Endothelial cell of umbilical vein (primary cell): ENCODE measurements around the gene AQP2. TPM values are rescaled to one million over a fixed set of nuclear protein-coding genes. Genes with fewer than 3 reads are reported as not detected.

Experiments used
- BruUV-seq: library from RNA; stranded (reverse); fragments of 400-500 nt; replicated peaks from 2 replicates; lab custom pipeline; 2021; lab: Mats Ljungman, UMichigan
- CTCF ChIA-PET: fragments of 300-600, 350-600 bp; sonication (Branson Sonifier 250); formaldehyde crosslinking; loops from one replicate; lab custom pipeline; 2021; ENCODE audit warnings: antibody characterized with exemption, inconsistent platforms; lab: Charles Lee
- POLR2A ChIA-PET: fragments of 300-600, 350-600 bp; sonication (Branson Sonifier 250); formaldehyde crosslinking; loops from one replicate; lab custom pipeline; 2021; ENCODE audit warnings: antibody characterized with exemption, inconsistent platforms; lab: Charles Lee
- DNase-seq: peaks from one replicate; pipeline ENCODE4 v3.0.0-alpha.2; 2011; ENCODE audit warnings: low read depth, low spot score
- FAIRE-seq: peaks from 2 replicates; lab custom pipeline; 2011; peaks lifted over from hg19 to GRCh38; lab: Jason Lieb, UNC
- H2AFZ ChIP-seq: 2 replicates; pipeline ENCODE4 v1.6.0; 2012; ENCODE audit warnings: low read depth, low read length, control low read depth, inconsistent platforms
- H3K27ac ChIP-seq: 2 replicates; pipeline ENCODE4 v1.5.1; 2011; ENCODE audit warnings: low read depth, mild to moderate bottlenecking, control low read depth, low read length, moderate library complexity; ENCODE audit not compliant: insufficient read depth
- H3K27me3 ChIP-seq, 2 experiments: 2 replicates each; pipeline versions ENCODE4 v1.6.0 to v1.6.1; 2011; ENCODE audit warnings: low read length in 2 of 2, mixed read lengths in 1 of 2; ENCODE audit not compliant: control insufficient read depth in 2 of 2, insufficient read depth in 2 of 2
- H3K36me3 ChIP-seq, 2 experiments: 2 replicates in 1 of 2; 3 replicates in 1 of 2; pipeline ENCODE4 v1.5.1; 2011; ENCODE audit warnings: low read length in 2 of 2, mild to moderate bottlenecking in 1 of 2, moderate library complexity in 1 of 2; ENCODE audit not compliant: control insufficient read depth in 2 of 2, insufficient read depth in 2 of 2; ENCODE audit errors: extremely low read depth in 1 of 2
- H3K4me1 ChIP-seq: 3 replicates; pipeline ENCODE4 v1.5.1; 2011; ENCODE audit warnings: mild to moderate bottlenecking, low read length; ENCODE audit not compliant: control insufficient read depth, insufficient read depth; ENCODE audit errors: extremely low read depth
- H3K4me2 ChIP-seq: 2 replicates; pipeline ENCODE4 v1.6.1; 2011; ENCODE audit warnings: low read length, control low read depth, mixed read lengths; ENCODE audit not compliant: insufficient read depth
- H3K4me3 ChIP-seq, 3 experiments: fragments of 200-600 bp in 1 of 3; sonication (generic), shearing (Covaris generic) in 1 of 3; replicated peaks in 1 of 3; 2 replicates each; pipeline ENCODE4 v1.5.1; 2011 to 2016; ENCODE audit warnings: control low read depth in 3 of 3, low read length in 3 of 3, mild to moderate bottlenecking in 2 of 3, inconsistent platforms in 1 of 3, low read depth in 1 of 3, moderate library complexity in 1 of 3; ENCODE audit not compliant: insufficient read depth in 1 of 3
- H3K79me2 ChIP-seq: 2 replicates; pipeline ENCODE4 v1.6.0; 2012; ENCODE audit warnings: low read length, inconsistent platforms; ENCODE audit not compliant: control insufficient read depth, insufficient read depth
- H3K9ac ChIP-seq: replicated peaks from 2 replicates; pipeline ENCODE3; 2011; ENCODE audit warnings: low read length, control low read depth; ENCODE audit not compliant: insufficient read depth; ENCODE audit errors: extremely low read depth
- H3K9me1 ChIP-seq: replicated peaks from 3 replicates; pipeline ENCODE4 v1.6.0; 2011; ENCODE audit warnings: mild to moderate bottlenecking, low read length; ENCODE audit not compliant: control insufficient read depth, insufficient read depth; ENCODE audit errors: extremely low read depth
- H3K9me3 ChIP-seq: replicated peaks from 2 replicates; pipeline ENCODE4 v1.5.1; 2012; ENCODE audit warnings: low read length, inconsistent platforms; ENCODE audit not compliant: control insufficient read depth, insufficient read depth
- H4K20me1 ChIP-seq: replicated peaks from 2 replicates; pipeline ENCODE3; 2011; ENCODE audit warnings: mild to moderate bottlenecking, low read length; ENCODE audit not compliant: control insufficient read depth, insufficient read depth; ENCODE audit errors: extremely low read depth
- EZH2 ChIP-seq: IDR thresholded peaks from 2 replicates; pipeline ENCODE4 v1.6.1; 2012; ENCODE audit warnings: borderline replicate concordance, low read depth, mild to moderate bottlenecking, moderate library complexity, low read length, inconsistent platforms; ENCODE audit not compliant: severe bottlenecking
- FOS ChIP-seq: IDR thresholded peaks from 2 replicates; pipeline ENCODE4 v1.6.1; 2011; ENCODE audit warnings: mild to moderate bottlenecking, low read length, moderate library complexity, borderline replicate concordance; ENCODE audit not compliant: insufficient read depth
- GATA2 ChIP-seq: IDR thresholded peaks from 2 replicates; pipeline ENCODE4 v1.7.0; 2011; ENCODE audit warnings: low read depth, mild to moderate bottlenecking, moderate library complexity, mixed read lengths, low read length; ENCODE audit not compliant: insufficient read length, insufficient read depth
- JUN ChIP-seq: IDR thresholded peaks from 2 replicates; pipeline ENCODE4 v1.6.1; 2011; ENCODE audit warnings: borderline replicate concordance, low read depth; ENCODE audit not compliant: insufficient read length, insufficient read depth
- MYC ChIP-seq: IDR thresholded peaks from one replicate; pipeline ENCODE4 v1.6.1; 2011; ENCODE audit warnings: mild to moderate bottlenecking, low read depth, low read length
- POLR2A ChIP-seq: IDR thresholded peaks from 2 replicates; pipeline ENCODE4 v1.6.1; 2012; ENCODE audit warnings: low read depth, mild to moderate bottlenecking, control low read depth, low read length
- POLR2AphosphoS5 ChIP-seq: IDR thresholded peaks from 2 replicates; pipeline ENCODE4 v1.6.1; 2012; ENCODE audit warnings: low read depth, mild to moderate bottlenecking, control low read depth, low read length, moderate library complexity; ENCODE audit not compliant: insufficient read depth
- dilution Hi-C: fragments of 300-500 bp; cut with MboI; formaldehyde crosslinking; loops from one replicate; pipeline ENCODE4 v1.15.0; 2019; ENCODE audit warnings: low sequenced_read_pairs; ENCODE audit not compliant: extremely low pct_ligation_motif_present
- intact Hi-C: fragments of 100-400 bp; cut with micrococcal nuclease; formaldehyde crosslinking; loops from one replicate; pipeline ENCODE4 v1.10.0; 2022
- polyA plus RNA-seq, 4 experiments: library from polyadenylated mRNA; depleted of rRNA in 3 of 4; stranded (reverse) in 3 of 4; unstranded in 1 of 4; fragments of >200 nt; gene quantifications; 2 replicates each; pipeline versions ENCODE4 v1.2.1 to v1.2.3, GENCODE V29; 2011 to 2012; ENCODE audit warnings: missing spikeins in 1 of 4
- total RNA-seq: library from RNA; stranded (reverse); gene quantifications from 2 replicates; pipeline ENCODE4 v1.2.3, GENCODE V29; 2021
- TF ChIP-seq, protein P1 (sequence below), 2 donors: IDR thresholded peaks; 1 replicate in 1 of 2; 2 replicates in 1 of 2; pipeline ENCODE4 v1.5.1; 2011; ENCODE audit warnings: low read length in 2 of 2, mild to moderate bottlenecking in 2 of 2, moderate library complexity in 2 of 2, control low read depth in 1 of 2, inconsistent platforms in 1 of 2, low read depth in 1 of 2; ENCODE audit not compliant: insufficient read depth in 1 of 2; ENCODE audit errors: extremely low read depth in 1 of 2
- TF ChIP-seq, protein P2 (sequence below): IDR thresholded peaks from 2 replicates; pipeline ENCODE4 v1.6.1; 2011; ENCODE audit not compliant: insufficient read depth, insufficient read length

AQP2 gene
- total and polyA plus RNA-seq, 2 donors (not counting 3 experiments of a cell fraction or from before 2014, with no cell fraction given) = not detected

DNA sequence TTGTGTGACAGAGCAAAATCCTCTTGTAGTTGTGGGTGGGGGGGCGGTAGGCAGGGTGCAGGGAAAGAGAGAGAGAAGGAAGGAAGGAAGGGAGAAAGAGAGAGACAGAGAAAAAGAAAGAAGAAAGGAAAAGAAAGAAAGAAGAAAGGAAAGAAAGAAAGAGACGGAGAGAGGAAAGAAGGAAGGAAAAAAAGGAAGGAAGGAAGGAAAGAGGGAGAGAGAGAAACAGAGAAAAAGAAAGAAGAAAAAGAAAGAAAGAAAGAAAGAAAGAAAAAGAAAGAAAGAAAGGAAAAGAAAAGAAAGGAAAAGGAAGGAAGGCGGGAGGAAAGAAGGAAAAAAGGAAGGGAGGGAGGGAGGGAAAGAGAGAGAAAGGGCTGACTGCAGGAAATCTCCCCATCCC is 29.2 kb upstream of the AQP2 start:
- no peaks in the 10 kb centered on the region for H3K36me3 ChIP-seq
- intact Hi-C loops = no loop called here
- H3K9me1 ChIP-seq = no peaks in the 10 kb centered on the region
- FAIRE-seq (no peak), DNase-seq (no peak)
- H3K27ac ChIP-seq = no peak overlapping the region
- no peaks in the 10 kb centered on the region for H4K20me1 ChIP-seq
- ChIA-PET POLR2A (no interaction called here), CTCF (interaction anchor here (0.8 to 3.2 kb wide), 6 partner anchors 12 to 54 kb away, joined by 3 to 16 read pairs (median 4); no protein-coding TSS in a partner anchor)
- H3K27me3 ChIP-seq = no peaks in the 10 kb centered on the region
- no TSS peak for BruUV-seq
- H3K4me1 ChIP-seq = peaks cover 16% of the 10 kb centered on the region
- H3K9me3 ChIP-seq = no peaks in the 10 kb centered on the region
- dilution Hi-C loops = no loop called here
- no peak overlapping the region for H3K9ac ChIP-seq
- H2AFZ ChIP-seq = no peak overlapping the region
- no peak overlapping the region for H3K4me3 ChIP-seq
- TF ChIP-seq, protein P1, sequence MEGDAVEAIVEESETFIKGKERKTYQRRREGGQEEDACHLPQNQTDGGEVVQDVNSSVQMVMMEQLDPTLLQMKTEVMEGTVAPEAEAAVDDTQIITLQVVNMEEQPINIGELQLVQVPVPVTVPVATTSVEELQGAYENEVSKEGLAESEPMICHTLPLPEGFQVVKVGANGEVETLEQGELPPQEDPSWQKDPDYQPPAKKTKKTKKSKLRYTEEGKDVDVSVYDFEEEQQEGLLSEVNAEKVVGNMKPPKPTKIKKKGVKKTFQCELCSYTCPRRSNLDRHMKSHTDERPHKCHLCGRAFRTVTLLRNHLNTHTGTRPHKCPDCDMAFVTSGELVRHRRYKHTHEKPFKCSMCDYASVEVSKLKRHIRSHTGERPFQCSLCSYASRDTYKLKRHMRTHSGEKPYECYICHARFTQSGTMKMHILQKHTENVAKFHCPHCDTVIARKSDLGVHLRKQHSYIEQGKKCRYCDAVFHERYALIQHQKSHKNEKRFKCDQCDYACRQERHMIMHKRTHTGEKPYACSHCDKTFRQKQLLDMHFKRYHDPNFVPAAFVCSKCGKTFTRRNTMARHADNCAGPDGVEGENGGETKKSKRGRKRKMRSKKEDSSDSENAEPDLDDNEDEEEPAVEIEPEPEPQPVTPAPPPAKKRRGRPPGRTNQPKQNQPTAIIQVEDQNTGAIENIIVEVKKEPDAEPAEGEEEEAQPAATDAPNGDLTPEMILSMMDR (IDR thresholded peaks at IDR 0.05; ENCODE audit: extremely low read depth in 1 of 2, insufficient read depth in 1 of 2, low read depth in 1 of 2, low read length in 2 of 2) = no peak
- TF ChIP-seq POLR2AphosphoS5 (no peak), GATA2 (no peak), FOS (no peak), EZH2 (no peak), JUN (no peak), MYC (no peak), POLR2A (no peak)
- TF ChIP-seq, protein P2, sequence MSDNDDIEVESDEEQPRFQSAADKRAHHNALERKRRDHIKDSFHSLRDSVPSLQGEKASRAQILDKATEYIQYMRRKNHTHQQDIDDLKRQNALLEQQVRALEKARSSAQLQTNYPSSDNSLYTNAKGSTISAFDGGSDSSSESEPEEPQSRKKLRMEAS = no peak
- no peak overlapping the region for H3K4me2 ChIP-seq
- no peaks in the 10 kb centered on the region for H3K79me2 ChIP-seq
